Measurements from ENCODE around the gene CADPS.

Gene CADPS

GRCh38 chr3:62439176-62439813 lies 435.9 kb downstream of the CADPS start:
- intact Hi-C loops (cut with DNase I; ENCODE audit: low total_unique reads), result no loop called here
- Histone ChIP-seq H3K4me1 (no peaks in the 10 kb centered on the region), H3K4me3 (no peak overlapping the region), H3K27ac (no peak overlapping the region), H3K27me3 (peaks cover 0 to 6% of the 10 kb centered on the region in 2 donors), H3K36me3 (no peaks in the 10 kb centered on the region), H3K9me3 (no peaks in the 10 kb centered on the region)
- TF ChIP-seq CTCF (IDR thresholded peaks at IDR 0.05), result no peak
- no peak for DNase-seq

DNA sequence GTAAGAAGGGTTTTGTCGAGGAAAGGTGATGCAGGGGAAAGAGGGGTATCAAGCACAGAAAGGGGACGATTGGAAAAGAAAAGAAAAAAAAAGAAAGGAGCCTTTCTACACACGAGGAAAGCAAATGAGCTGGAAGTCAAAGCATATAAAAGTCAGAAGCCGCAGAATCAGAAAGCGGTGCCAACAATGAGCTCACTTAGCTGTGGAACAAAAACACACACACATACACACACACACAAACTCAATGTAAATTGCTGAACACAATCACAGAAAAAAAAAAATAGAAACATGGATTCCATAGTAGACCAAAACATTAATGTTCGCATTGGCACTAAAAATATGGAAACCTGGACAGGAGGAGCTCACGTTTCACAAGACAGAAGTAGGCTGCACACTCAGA lies 438.4 kb downstream of the CADPS start:
- DNase-seq, result no peak
- intact Hi-C loops (cut with DNase I; ENCODE audit: low total_unique reads), result no loop called here
- no peaks in the 10 kb centered on the region for H3K9me3 ChIP-seq
- no peak overlapping the region for H3K4me3 ChIP-seq
- peaks cover 0 to 6% of the 10 kb centered on the region in 2 donors for H3K27me3 ChIP-seq
- no peak overlapping the region for H3K27ac ChIP-seq
- TF ChIP-seq CTCF (IDR thresholded peaks at IDR 0.05), result no peak
- H3K4me1 ChIP-seq, result no peaks in the 10 kb centered on the region
- no peaks in the 10 kb centered on the region for H3K36me3 ChIP-seq

DNA sequence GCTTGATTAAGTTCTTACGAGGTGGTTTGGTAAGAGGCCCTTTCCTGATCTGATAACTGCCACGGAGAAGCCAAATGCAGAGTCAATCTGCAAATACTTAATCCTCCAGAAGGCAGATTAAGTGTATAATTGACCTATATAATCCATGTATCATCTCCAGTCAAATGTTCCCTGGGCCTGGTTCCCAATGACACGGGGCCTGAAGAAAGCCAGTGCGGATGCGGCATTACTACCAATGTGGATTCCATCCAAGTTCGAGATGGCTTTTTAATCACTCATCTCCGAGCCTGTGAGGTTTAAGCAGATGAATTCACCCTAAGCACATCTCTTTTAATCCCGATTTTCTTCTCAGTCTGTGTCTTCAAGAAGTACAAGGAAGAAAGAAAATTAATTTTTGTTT lies 441.8 kb downstream of the CADPS start:
- Histone ChIP-seq H3K9me3 (no peaks in the 10 kb centered on the region), H3K36me3 (no peaks in the 10 kb centered on the region), H3K27me3 (peaks cover 0 to 6% of the 10 kb centered on the region in 2 donors), H3K4me1 (no peaks in the 10 kb centered on the region), H3K27ac (no peak overlapping the region), H3K4me3 (no peak overlapping the region)
- DNase-seq, result no peak
- TF ChIP-seq CTCF (IDR thresholded peaks at IDR 0.05), result no peak
- intact Hi-C loops (cut with DNase I; ENCODE audit: low total_unique reads), result no loop called here

DNA sequence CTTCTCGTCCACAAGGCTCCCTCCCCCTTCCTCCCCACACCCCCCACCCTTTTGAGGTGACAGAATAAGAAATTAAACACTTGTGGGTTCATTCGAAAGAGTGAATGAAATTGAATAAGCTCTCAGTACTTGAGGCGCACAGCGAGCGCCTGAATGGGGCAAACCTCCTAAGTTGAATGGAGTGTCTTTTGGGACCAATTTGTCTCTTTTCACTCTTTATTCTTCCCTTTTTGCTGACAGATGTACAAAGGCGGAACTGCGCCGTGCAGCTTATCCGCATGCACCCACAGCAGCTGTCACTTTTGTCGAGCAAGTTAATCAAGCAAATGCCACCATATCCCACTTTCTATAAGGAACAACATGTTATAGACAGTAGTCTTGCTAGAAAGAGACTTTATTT lies 454.0 kb downstream of the CADPS start:
- no peak overlapping the region for H3K27ac ChIP-seq
- H3K4me1 ChIP-seq, result no peaks in the 10 kb centered on the region
- H3K4me3 ChIP-seq, result no peak overlapping the region
- peaks cover 0 to 9% of the 10 kb centered on the region in 2 donors for H3K27me3 ChIP-seq
- intact Hi-C loops (cut with DNase I; ENCODE audit: low total_unique reads), result no loop called here
- no peak for DNase-seq
- no peaks in the 10 kb centered on the region for H3K36me3 ChIP-seq
- H3K9me3 ChIP-seq, result no peaks in the 10 kb centered on the region
- TF ChIP-seq CTCF (IDR thresholded peaks at IDR 0.05), result no peak

GRCh38 chr3:62416144-62416543 lies 459.1 kb downstream of the CADPS start:
- intact Hi-C loops (cut with DNase I; ENCODE audit: low total_unique reads), result no loop called here
- Histone ChIP-seq H3K36me3 (no peaks in the 10 kb centered on the region), H3K4me1 (no peaks in the 10 kb centered on the region), H3K27me3 (no peaks in the 10 kb centered on the region), H3K9me3 (no peaks in the 10 kb centered on the region), H3K4me3 (no peak overlapping the region), H3K27ac (no peak overlapping the region)
- TF ChIP-seq CTCF (IDR thresholded peaks at IDR 0.05), result no peak
- DNase-seq, result no peak

DNA sequence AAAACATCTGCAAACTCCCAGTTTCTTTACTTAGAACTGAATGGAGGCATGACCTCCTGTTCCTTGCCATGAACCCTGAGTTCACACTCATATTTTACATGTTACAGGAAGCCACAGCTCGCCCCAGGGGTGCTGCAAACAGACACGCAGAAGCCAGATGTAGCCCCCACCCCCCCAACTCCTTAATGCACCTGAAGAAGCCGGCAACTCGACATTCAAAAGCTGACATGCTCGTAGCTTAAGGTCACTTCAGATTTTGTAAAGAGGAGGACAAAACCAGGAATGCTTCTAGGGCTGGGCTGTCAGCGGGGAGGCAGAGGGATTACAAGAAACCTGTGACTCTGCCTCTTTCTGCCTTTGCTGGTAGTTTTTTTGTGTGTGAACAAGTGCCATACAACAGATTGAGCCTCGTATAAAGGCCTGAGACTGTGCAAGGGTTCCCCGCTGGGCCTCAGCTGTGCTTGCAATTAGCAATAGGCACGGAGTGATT lies 459.9 kb downstream of the CADPS start:
- Histone ChIP-seq H3K27me3 (no peaks in the 10 kb centered on the region), H3K9me3 (no peaks in the 10 kb centered on the region), H3K4me3 (no peak overlapping the region), H3K4me1 (no peaks in the 10 kb centered on the region), H3K27ac (no peak overlapping the region), H3K36me3 (no peaks in the 10 kb centered on the region)
- intact Hi-C loops (cut with DNase I; ENCODE audit: low total_unique reads), result no loop called here
- TF ChIP-seq CTCF (IDR thresholded peaks at IDR 0.05), result no peak
- DNase-seq, result no peak
